HepG2 (cell line): ENCODE measurements around the gene NOC3L. TPM values are rescaled to one million over a fixed set of nuclear protein-coding genes. Genes with fewer than 3 reads are reported as not detected.

Experiments
- DR1 ChIP-seq: sonication (generic); formaldehyde crosslinking; IDR thresholded peaks from 2 replicates; pipeline ENCODE4 v1.8.0; 2021; ENCODE audit warnings: mild to moderate bottlenecking, missing genetic modification reagents, inconsistent platforms
- FIP1L1 ChIP-seq: fragments of 200-400 bp; formaldehyde crosslinking; IDR thresholded peaks from 2 replicates; pipeline ENCODE4 v1.6.1; 2018; ENCODE audit warnings: low read depth, mild to moderate bottlenecking, low read length, moderate library complexity, borderline replicate concordance; ENCODE audit not compliant: insufficient read depth
- FOXJ3 ChIP-seq: sonication (generic); formaldehyde crosslinking; IDR thresholded peaks from 2 replicates; pipeline ENCODE4 v1.4.0; 2020; ENCODE audit warnings: missing genetic modification reagents, mild to moderate bottlenecking, borderline replicate concordance
- HDAC1 ChIP-seq: sonication (generic); formaldehyde crosslinking; IDR thresholded peaks from 2 replicates; pipeline ENCODE4 v1.5.1; 2020; ENCODE audit warnings: mild to moderate bottlenecking, missing genetic modification reagents
- HES4 ChIP-seq: sonication (generic); formaldehyde crosslinking; IDR thresholded peaks from 2 replicates; pipeline ENCODE4 v1.9.0; 2021; ENCODE audit warnings: mild to moderate bottlenecking, missing genetic modification reagents, borderline replicate concordance
- MAFG ChIP-seq: sonication (generic); formaldehyde crosslinking; IDR thresholded peaks from 2 replicates; pipeline ENCODE4 v1.5.1; 2020; ENCODE audit warnings: mild to moderate bottlenecking, missing genetic modification reagents
- NFIB ChIP-seq: sonication (generic); formaldehyde crosslinking; IDR thresholded peaks from 2 replicates; pipeline ENCODE4 v1.9.0; 2021; ENCODE audit warnings: missing genetic modification reagents, mild to moderate bottlenecking, borderline replicate concordance
- REPIN1 ChIP-seq: sonication (generic); formaldehyde crosslinking; IDR thresholded peaks from 2 replicates; pipeline ENCODE4 v1.8.0; 2022; ENCODE audit warnings: missing genetic modification reagents, low read depth, mild to moderate bottlenecking, borderline replicate concordance
- RXRA ChIP-seq: sonication (generic); formaldehyde crosslinking; IDR thresholded peaks from 2 replicates; pipeline ENCODE4 v1.5.1; 2020; ENCODE audit warnings: missing genetic modification reagents
- ZEB1 ChIP-seq: IDR thresholded peaks from 2 replicates; pipeline ENCODE4 v1.6.1; 2012; ENCODE audit warnings: mild to moderate bottlenecking, low read depth, inconsistent platforms; ENCODE audit not compliant: insufficient replicate concordance
- ZKSCAN1 ChIP-seq: fragments of 150-350 bp; IDR thresholded peaks from 2 replicates; pipeline ENCODE4 v1.6.1; 2014; ENCODE audit warnings: low read length
- ZKSCAN8 ChIP-seq: IDR thresholded peaks from 2 replicates; pipeline ENCODE4 v1.6.1; 2016; ENCODE audit warnings: borderline replicate concordance, missing genetic modification reagents, missing compliant biosample characterization
- ZNF235 ChIP-seq: sonication (generic); formaldehyde crosslinking; IDR thresholded peaks from 2 replicates; pipeline ENCODE4 v1.8.1; 2023; ENCODE audit warnings: mild to moderate bottlenecking, missing genetic modification reagents, borderline replicate concordance
- ZNF335 ChIP-seq: sonication (generic); formaldehyde crosslinking; IDR thresholded peaks from 2 replicates; pipeline ENCODE4 v1.4.0; 2020; ENCODE audit warnings: missing genetic modification reagents
- ZNF839 ChIP-seq: sonication (generic); formaldehyde crosslinking; IDR thresholded peaks from 2 replicates; pipeline ENCODE4 v1.4.0; 2020; ENCODE audit warnings: missing genetic modification reagents, mild to moderate bottlenecking, borderline replicate concordance
- ZNF891 ChIP-seq: sonication (generic); formaldehyde crosslinking; IDR thresholded peaks from 2 replicates; pipeline ENCODE4 v1.5.0; 2020; ENCODE audit warnings: mild to moderate bottlenecking, missing genetic modification reagents
- polyA plus RNA-seq, 8 experiments: library from polyadenylated mRNA; depleted of rRNA in 3 of 8; stranded (reverse) in 7 of 8; unstranded in 1 of 8; fragments of >200 nt; fragmentation: Illumina TruSeq in 4 of 8; extraction: Trizol in 4 of 8; gene quantifications; 2 replicates each; pipeline versions ENCODE4 v1.2.1 to v1.2.3, GENCODE V29; 2011 to 2016; ENCODE audit warnings: low read depth in 4 of 8, missing spikeins in 1 of 8, mixed read lengths in 1 of 8; ENCODE audit not compliant: insufficient read depth in 1 of 8
- total RNA-seq, 5 experiments: library from RNA; depleted of rRNA; stranded (reverse); fragments of >200 nt; fragmentation: Illumina TruSeq; extraction: Trizol; gene quantifications; 2 replicates each; pipeline ENCODE4 v1.2.3, GENCODE V29; 2016; ENCODE audit warnings: low read depth in 1 of 5
- TF ChIP-seq, protein P1 (sequence below): sonication (generic); formaldehyde crosslinking; conservative IDR thresholded peaks from 2 replicates; pipeline ENCODE4 v1.4.0; 2020; ENCODE audit warnings: missing genetic modification reagents
- TF ChIP-seq, protein P2 (sequence below): sonication (generic); formaldehyde crosslinking; conservative IDR thresholded peaks from 2 replicates; pipeline ENCODE4 v1.5.0; 2020; ENCODE audit warnings: missing genetic modification reagents
- TF ChIP-seq, protein P3 (sequence below): sonication (generic); formaldehyde crosslinking; conservative IDR thresholded peaks from 2 replicates; pipeline ENCODE4 v1.8.0; 2022; ENCODE audit warnings: missing genetic modification reagents
- TF ChIP-seq, protein P4 (sequence below), 2 experiments: fragments of 450-650 bp in 1 of 2; sonication (generic) in 1 of 2; formaldehyde crosslinking; IDR thresholded peaks; 2 replicates each; pipeline versions ENCODE4 v1.5.0 to v1.8.0; 2020 to 2022; ENCODE audit warnings: mild to moderate bottlenecking in 1 of 2, missing genetic modification reagents in 1 of 2

NOC3L gene
- total and polyA plus RNA-seq, 2 of the 13 experiments (the other 11 are each of a cell fraction or from before 2014, with no cell fraction given): 7.8 to 36.6 TPM

- TF ChIP-seq ZKSCAN8 (CRISPR knock-in tag) (0 out of 2 replicates have a peak, but pooled peaks have one; percentile 26), ZNF839 (no peak), RXRA (0 out of 2 replicates have a peak, but pooled peaks have one; percentile 27), ZNF335 (CRISPR knock-in tag) (no peak), REPIN1 (CRISPR knock-in tag) (no peak), MAFG (CRISPR knock-in tag) (no peak), ZKSCAN1 (no peak), HES4 (no peak), HDAC1 (CRISPR knock-in tag) (peak; percentile 30; the same call in 1 of the 2 replicates), NFIB (no peak), FOXJ3 (no peak), ZNF891 (CRISPR knock-in tag) (0 out of 2 replicates have a peak, but pooled peaks have one; percentile 3), ZNF235 (no peak), FIP1L1 (no peak), DR1 (CRISPR knock-in tag) (no peak), ZEB1 (peak; percentile 76)
- TF ChIP-seq, protein P1, sequence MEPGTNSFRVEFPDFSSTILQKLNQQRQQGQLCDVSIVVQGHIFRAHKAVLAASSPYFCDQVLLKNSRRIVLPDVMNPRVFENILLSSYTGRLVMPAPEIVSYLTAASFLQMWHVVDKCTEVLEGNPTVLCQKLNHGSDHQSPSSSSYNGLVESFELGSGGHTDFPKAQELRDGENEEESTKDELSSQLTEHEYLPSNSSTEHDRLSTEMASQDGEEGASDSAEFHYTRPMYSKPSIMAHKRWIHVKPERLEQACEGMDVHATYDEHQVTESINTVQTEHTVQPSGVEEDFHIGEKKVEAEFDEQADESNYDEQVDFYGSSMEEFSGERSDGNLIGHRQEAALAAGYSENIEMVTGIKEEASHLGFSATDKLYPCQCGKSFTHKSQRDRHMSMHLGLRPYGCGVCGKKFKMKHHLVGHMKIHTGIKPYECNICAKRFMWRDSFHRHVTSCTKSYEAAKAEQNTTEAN: no peak
- TF ChIP-seq, protein P2, sequence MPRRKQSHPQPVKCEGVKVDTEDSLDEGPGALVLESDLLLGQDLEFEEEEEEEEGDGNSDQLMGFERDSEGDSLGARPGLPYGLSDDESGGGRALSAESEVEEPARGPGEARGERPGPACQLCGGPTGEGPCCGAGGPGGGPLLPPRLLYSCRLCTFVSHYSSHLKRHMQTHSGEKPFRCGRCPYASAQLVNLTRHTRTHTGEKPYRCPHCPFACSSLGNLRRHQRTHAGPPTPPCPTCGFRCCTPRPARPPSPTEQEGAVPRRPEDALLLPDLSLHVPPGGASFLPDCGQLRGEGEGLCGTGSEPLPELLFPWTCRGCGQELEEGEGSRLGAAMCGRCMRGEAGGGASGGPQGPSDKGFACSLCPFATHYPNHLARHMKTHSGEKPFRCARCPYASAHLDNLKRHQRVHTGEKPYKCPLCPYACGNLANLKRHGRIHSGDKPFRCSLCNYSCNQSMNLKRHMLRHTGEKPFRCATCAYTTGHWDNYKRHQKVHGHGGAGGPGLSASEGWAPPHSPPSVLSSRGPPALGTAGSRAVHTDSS: no peak
- TF ChIP-seq, protein P3, sequence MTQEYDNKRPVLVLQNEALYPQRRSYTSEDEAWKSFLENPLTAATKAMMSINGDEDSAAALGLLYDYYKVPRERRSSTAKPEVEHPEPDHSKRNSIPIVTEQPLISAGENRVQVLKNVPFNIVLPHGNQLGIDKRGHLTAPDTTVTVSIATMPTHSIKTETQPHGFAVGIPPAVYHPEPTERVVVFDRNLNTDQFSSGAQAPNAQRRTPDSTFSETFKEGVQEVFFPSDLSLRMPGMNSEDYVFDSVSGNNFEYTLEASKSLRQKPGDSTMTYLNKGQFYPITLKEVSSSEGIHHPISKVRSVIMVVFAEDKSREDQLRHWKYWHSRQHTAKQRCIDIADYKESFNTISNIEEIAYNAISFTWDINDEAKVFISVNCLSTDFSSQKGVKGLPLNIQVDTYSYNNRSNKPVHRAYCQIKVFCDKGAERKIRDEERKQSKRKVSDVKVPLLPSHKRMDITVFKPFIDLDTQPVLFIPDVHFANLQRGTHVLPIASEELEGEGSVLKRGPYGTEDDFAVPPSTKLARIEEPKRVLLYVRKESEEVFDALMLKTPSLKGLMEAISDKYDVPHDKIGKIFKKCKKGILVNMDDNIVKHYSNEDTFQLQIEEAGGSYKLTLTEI (CRISPR knock-in tag): no peak
- TF ChIP-seq, protein P4, sequence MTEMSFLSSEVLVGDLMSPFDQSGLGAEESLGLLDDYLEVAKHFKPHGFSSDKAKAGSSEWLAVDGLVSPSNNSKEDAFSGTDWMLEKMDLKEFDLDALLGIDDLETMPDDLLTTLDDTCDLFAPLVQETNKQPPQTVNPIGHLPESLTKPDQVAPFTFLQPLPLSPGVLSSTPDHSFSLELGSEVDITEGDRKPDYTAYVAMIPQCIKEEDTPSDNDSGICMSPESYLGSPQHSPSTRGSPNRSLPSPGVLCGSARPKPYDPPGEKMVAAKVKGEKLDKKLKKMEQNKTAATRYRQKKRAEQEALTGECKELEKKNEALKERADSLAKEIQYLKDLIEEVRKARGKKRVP (CRISPR knock-in tag; IDR thresholded peaks at IDR 0.05): no peak
Observed at GRCh38 chr10:94403380-94404213, 40.9 kb upstream of the NOC3L start (continued).
